SK-N-SH (cell line): Measurements from ENCODE around the gene KLHL22. TPM values are rescaled to one million over a fixed set of nuclear protein-coding genes. Genes with fewer than 3 reads are reported as not detected.
"Not testable (repeated sequence)": the region's sequence is repeated elsewhere in the genome, so short reads cannot be mapped to it uniquely, and the experiment has no call there.

Experiments used
- CTCF ChIA-PET: fragments of 300-600, 350-600 bp; formaldehyde crosslinking; extraction: SDS; loops from one replicate; lab custom pipeline; 2021; lab: Yijun Ruan, JAX
- POLR2A ChIA-PET: fragments of 350-600 bp; sonication (Branson Sonifier 250); formaldehyde crosslinking; extraction: SDS; loops from one replicate; lab custom pipeline; 2020; ENCODE audit warnings: antibody characterized with exemption, inconsistent platforms; lab: Yijun Ruan, JAX
- DNase-seq: peaks from one replicate; pipeline ENCODE4 v3.0.0; 2012
- H2AFZ ChIP-seq: fragments of 200-600 bp; sonication (generic); 2 replicates; pipeline ENCODE4 v1.8.1; 2016; ENCODE audit warnings: antibody characterized with exemption, mild to moderate bottlenecking, low read depth
- H3F3A ChIP-seq: fragments of 200-600 bp; sonication (generic); replicated peaks from 2 replicates; pipeline ENCODE3; 2016; ENCODE audit warnings: antibody characterized with exemption, mild to moderate bottlenecking; ENCODE audit not compliant: insufficient read depth
- H3K27ac ChIP-seq, 2 experiments: fragments of 200-500 bp in 1 of 2; fragments of 200-600 bp in 1 of 2; sonication (Bioruptor generic) in 1 of 2; sonication (generic), shearing (Covaris generic) in 1 of 2; 2 replicates each; pipeline versions ENCODE4 v1.5.1 to v1.6.1; 2014 to 2016; ENCODE audit warnings: low read depth in 2 of 2, inconsistent platforms in 1 of 2, low read length in 1 of 2, mild to moderate bottlenecking in 1 of 2, mixed read lengths in 1 of 2
- H3K27me3 ChIP-seq: fragments of 200-600 bp; sonication (generic), shearing (Covaris generic); 2 replicates; pipeline ENCODE4 v1.6.1; 2016; ENCODE audit warnings: mixed run types; ENCODE audit not compliant: insufficient read depth
- H3K36me3 ChIP-seq, 2 experiments: fragments of 200-500 bp in 1 of 2; fragments of 200-600 bp in 1 of 2; sonication (Bioruptor generic) in 1 of 2; sonication (generic) in 1 of 2; replicated peaks in 1 of 2; 2 replicates each; pipeline versions ENCODE3 to v1.5.1; 2014 to 2016; ENCODE audit warnings: low read length in 1 of 2, mild to moderate bottlenecking in 1 of 2; ENCODE audit not compliant: insufficient read depth in 2 of 2, control insufficient read depth in 1 of 2
- H3K4me1 ChIP-seq, 2 experiments: fragments of 200-500 bp in 1 of 2; fragments of 200-600 bp in 1 of 2; sonication (Bioruptor generic) in 1 of 2; sonication (generic), shearing (Covaris generic) in 1 of 2; 2 replicates each; pipeline versions ENCODE4 v1.5.1 to v1.6.1; 2014 to 2016; ENCODE audit warnings: low read depth in 1 of 2, low read length in 1 of 2, mixed run types in 1 of 2; ENCODE audit not compliant: insufficient read depth in 2 of 2, control insufficient read depth in 1 of 2
- H3K4me2 ChIP-seq: fragments of 200-600 bp; sonication (generic), shearing (Covaris generic); 2 replicates; pipeline ENCODE4 v1.6.1; 2017; ENCODE audit warnings: mixed run types
- H3K4me3 ChIP-seq, 2 experiments: fragments of 200-500 bp in 1 of 2; fragments of 200-600 bp in 1 of 2; sonication (Bioruptor generic) in 1 of 2; sonication (generic), shearing (Covaris generic) in 1 of 2; 2 replicates each; pipeline versions ENCODE4 v1.5.1 to v1.8.1; 2014 to 2016; ENCODE audit warnings: low read depth in 2 of 2, inconsistent platforms in 1 of 2, low read length in 1 of 2, mild to moderate bottlenecking in 1 of 2, mixed read lengths in 1 of 2, moderate library complexity in 1 of 2
- H3K79me2 ChIP-seq: fragments of 200-600 bp; sonication (generic); 2 replicates; pipeline ENCODE4 v1.8.1; 2017; ENCODE audit warnings: mild to moderate bottlenecking; ENCODE audit not compliant: insufficient read depth
- H3K9ac ChIP-seq: fragments of 200-600 bp; sonication (generic); 2 replicates; pipeline ENCODE4 v1.6.1; 2017; ENCODE audit warnings: mixed run types
- H3K9me2 ChIP-seq: fragments of 200-600 bp; sonication (generic); 2 replicates; pipeline ENCODE4 v1.6.1; 2017; ENCODE audit warnings: mixed run types
- H3K9me3 ChIP-seq: fragments of 200-600 bp; sonication (generic); 2 replicates; pipeline ENCODE4 v1.6.1; 2017; ENCODE audit warnings: mixed run types, mild to moderate bottlenecking, moderate library complexity
- H4K20me1 ChIP-seq: fragments of 200-600 bp; sonication (generic); 2 replicates; pipeline ENCODE4 v1.6.1; 2017; ENCODE audit warnings: mild to moderate bottlenecking, mixed run types; ENCODE audit not compliant: insufficient read depth
- EP300 ChIP-seq, 2 experiments: IDR thresholded peaks; 2 replicates each; pipeline versions ENCODE4 v1.4.0 to v1.6.1; 2012; ENCODE audit warnings: borderline replicate concordance in 1 of 2, low read depth in 1 of 2, low read length in 1 of 2
- EZH2phosphoT487 ChIP-seq: fragments of 200-600 bp; sonication (generic); IDR thresholded peaks from 2 replicates; pipeline ENCODE4 v1.6.1; 2017; ENCODE audit warnings: low read depth, mixed run types, mild to moderate bottlenecking, antibody characterized with exemption, moderate library complexity, borderline replicate concordance
- TAF1 ChIP-seq: IDR thresholded peaks from 2 replicates; pipeline ENCODE4 v1.6.1; 2012; ENCODE audit warnings: low read depth, mild to moderate bottlenecking, low read length, moderate library complexity, borderline replicate concordance
- TEAD4 ChIP-seq: IDR thresholded peaks from 2 replicates; pipeline ENCODE4 v1.4.0; 2012; ENCODE audit warnings: mild to moderate bottlenecking, borderline replicate concordance; ENCODE audit not compliant: insufficient read depth
- YY1 ChIP-seq: IDR thresholded peaks from 2 replicates; pipeline ENCODE4 v1.4.0; 2012; ENCODE audit warnings: low read depth, mild to moderate bottlenecking
- WGBS: methylation state at CpG from one replicate; pipeline ENCODE4 v1.1.6; 2017; ENCODE audit warnings: low lambda C conversion rate; 5-methylcytosine and 5-hydroxymethylcytosine counted together
- polyA plus RNA-seq, 3 experiments: library from polyadenylated mRNA; depleted of rRNA; stranded (reverse); fragments of >200 nt; gene quantifications; 2 replicates each; pipeline ENCODE4 v1.2.3, GENCODE V29; 2012
- TF ChIP-seq, protein P1 (sequence below): fragments of 200-600 bp; sonication (generic); IDR thresholded peaks from 2 replicates; pipeline ENCODE4 v1.6.1; 2017; ENCODE audit warnings: antibody characterized with exemption, mild to moderate bottlenecking, moderate library complexity
- TF ChIP-seq, protein P2 (sequence below): IDR thresholded peaks from 2 replicates; pipeline ENCODE4 v1.4.0; 2012; ENCODE audit warnings: low read depth, borderline replicate concordance

The KLHL22 gene
- polyA plus RNA-seq, 1 of the 3 experiments (the other 2 are of a cell fraction), result 26.5 TPM

DNA sequence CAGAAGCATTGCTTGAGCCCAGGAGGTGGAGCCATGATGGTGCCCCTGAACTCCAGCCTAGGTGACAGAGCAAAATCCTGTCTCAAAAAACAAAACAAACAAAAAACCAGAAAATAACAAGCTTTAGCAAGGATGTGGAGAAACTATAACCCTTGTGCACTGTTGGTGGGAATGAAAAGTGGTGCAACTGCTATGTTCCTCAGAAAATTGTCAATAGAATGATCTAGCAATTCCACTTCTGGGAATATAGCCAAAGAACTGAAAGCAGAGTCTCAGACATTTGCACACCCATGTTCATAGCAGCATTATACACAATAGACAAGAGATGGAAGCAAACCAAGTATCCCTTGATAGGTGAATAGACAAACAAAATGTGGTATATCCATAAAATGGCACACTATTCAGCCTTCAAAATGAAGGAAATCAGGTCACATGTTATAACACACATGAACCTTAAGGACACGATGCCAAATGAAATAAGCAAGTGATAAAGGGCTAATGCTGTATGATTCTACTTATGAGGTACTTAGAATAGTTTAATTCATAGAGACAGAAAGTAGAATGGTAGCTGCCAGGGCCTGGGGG lies 15.9 kb downstream of the KLHL22 start:
- Histone ChIP-seq H3K36me3 (no peaks in the 10 kb centered on the region), H2AFZ (no peak overlapping the region), H3K4me1 (no peaks in the 10 kb centered on the region; a peak in 1 of 4 replicates), H3K27me3 (no peaks in the 10 kb centered on the region), H3F3A (no peaks in the 10 kb centered on the region), H3K9me2 (no peaks in the 10 kb centered on the region), H3K79me2 (peaks cover 17% of the 10 kb centered on the region; the same call in 1 of the 2 replicates), H3K4me2 (no peak overlapping the region), H3K27ac (no peak overlapping the region), H4K20me1 (no peaks in the 10 kb centered on the region), H3K4me3 (no peak overlapping the region), H3K9me3 (no peaks in the 10 kb centered on the region), H3K9ac (no peak overlapping the region)
- CTCF ChIA-PET, result no interaction called here
- POLR2A ChIA-PET, result no interaction called here
- 92% methylated on average over 1 of the region's 1 CpG for WGBS
- DNase-seq, result no peak
- TF ChIP-seq YY1 (no peak), TAF1 (no peak), EP300 (IDR thresholded peaks at IDR 0.05; ENCODE audit: borderline replicate concordance in 1 of 2, low read depth in 1 of 2, low read length in 1 of 2) (no peak), EZH2phosphoT487 (no peak), TEAD4 (no peak)
- TF ChIP-seq, protein P1, sequence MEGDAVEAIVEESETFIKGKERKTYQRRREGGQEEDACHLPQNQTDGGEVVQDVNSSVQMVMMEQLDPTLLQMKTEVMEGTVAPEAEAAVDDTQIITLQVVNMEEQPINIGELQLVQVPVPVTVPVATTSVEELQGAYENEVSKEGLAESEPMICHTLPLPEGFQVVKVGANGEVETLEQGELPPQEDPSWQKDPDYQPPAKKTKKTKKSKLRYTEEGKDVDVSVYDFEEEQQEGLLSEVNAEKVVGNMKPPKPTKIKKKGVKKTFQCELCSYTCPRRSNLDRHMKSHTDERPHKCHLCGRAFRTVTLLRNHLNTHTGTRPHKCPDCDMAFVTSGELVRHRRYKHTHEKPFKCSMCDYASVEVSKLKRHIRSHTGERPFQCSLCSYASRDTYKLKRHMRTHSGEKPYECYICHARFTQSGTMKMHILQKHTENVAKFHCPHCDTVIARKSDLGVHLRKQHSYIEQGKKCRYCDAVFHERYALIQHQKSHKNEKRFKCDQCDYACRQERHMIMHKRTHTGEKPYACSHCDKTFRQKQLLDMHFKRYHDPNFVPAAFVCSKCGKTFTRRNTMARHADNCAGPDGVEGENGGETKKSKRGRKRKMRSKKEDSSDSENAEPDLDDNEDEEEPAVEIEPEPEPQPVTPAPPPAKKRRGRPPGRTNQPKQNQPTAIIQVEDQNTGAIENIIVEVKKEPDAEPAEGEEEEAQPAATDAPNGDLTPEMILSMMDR, result no peak
- TF ChIP-seq, protein P2, sequence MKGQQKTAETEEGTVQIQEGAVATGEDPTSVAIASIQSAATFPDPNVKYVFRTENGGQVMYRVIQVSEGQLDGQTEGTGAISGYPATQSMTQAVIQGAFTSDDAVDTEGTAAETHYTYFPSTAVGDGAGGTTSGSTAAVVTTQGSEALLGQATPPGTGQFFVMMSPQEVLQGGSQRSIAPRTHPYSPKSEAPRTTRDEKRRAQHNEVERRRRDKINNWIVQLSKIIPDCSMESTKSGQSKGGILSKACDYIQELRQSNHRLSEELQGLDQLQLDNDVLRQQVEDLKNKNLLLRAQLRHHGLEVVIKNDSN, result no peak

DNA sequence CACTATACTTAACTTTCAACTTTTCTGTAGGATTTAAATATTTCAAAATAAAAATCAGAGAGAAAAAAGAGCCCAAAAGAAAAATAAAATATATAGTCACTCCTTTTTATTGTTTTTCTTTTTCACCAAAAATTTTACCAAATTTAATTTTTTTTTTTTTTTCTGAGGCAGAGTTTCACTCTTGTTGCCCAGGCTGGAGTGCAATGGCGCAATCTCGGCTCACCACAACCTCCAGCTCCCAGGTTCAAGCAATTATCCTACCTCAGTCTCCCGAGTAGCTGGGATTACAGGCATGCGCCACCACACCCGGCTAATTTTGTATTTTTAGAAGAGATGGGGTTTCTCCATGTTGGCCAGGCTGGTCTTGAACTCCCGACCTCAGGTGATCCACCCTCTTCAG lies 17.5 kb downstream of the KLHL22 start:
- 97% methylated on average over 6 of the region's 6 CpGs for WGBS
- H4K20me1 ChIP-seq, POLR2A ChIA-PET, H3K4me3 ChIP-seq, DNase-seq, CTCF ChIA-PET, H3K4me2 ChIP-seq, H3K9me3 ChIP-seq, H3K9ac ChIP-seq, H2AFZ ChIP-seq, H3K27ac ChIP-seq, H3K9me2 ChIP-seq, H3K27me3 ChIP-seq, H3K4me1 ChIP-seq, H3F3A ChIP-seq, H3K36me3 ChIP-seq: not testable (repeated sequence)
- H3K79me2 ChIP-seq, result peaks cover 17% of the 10 kb centered on the region; the same call in 1 of the 2 replicates

DNA sequence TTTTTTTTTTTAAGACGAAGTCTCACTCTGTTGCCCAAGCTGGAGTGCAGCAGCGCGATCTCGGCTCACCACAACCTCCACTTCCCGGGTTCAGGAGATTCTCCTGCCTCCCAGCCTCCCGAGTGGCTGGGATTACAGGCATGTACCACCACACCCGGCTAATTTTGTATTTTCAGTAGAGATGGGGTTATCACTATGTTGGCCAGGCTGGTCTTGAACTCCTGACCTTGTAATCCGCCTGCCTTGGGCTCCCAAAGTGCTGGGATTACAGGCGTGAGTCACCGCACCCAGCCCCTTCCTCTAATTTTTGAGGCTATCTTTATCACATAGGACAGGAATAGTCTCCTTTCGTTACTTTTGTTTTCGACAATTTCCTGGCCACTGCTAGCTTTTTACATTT lies 20.0 kb downstream of the KLHL22 start:
- peak overlapping the region in 1 of 2 experiments; percentile 4; a peak in 2 of 4 replicates for H3K27ac ChIP-seq
- H3K9me3 ChIP-seq, CTCF ChIA-PET, H2AFZ ChIP-seq, POLR2A ChIA-PET, H3K27me3 ChIP-seq, H3K36me3 ChIP-seq, H3K9ac ChIP-seq, H3K4me1 ChIP-seq, H3K4me3 ChIP-seq, H4K20me1 ChIP-seq, DNase-seq, H3F3A ChIP-seq, H3K9me2 ChIP-seq, H3K4me2 ChIP-seq: not testable (repeated sequence)
- WGBS, result 98% methylated on average over 12 of the region's 12 CpGs
- peaks cover 11% of the 10 kb centered on the region; the same call in 1 of the 2 replicates for H3K79me2 ChIP-seq
